Breast epithelium (tissue), 4 donors: Measurements from ENCODE around the gene NLRP4. TPM values are rescaled to one million over a fixed set of nuclear protein-coding genes. Genes with fewer than 3 reads are reported as not detected.

Experiments
- DNase-seq, 2 donors: peaks; one replicate each; pipeline ENCODE4 v3.0.0-alpha.2; 2019; ENCODE audit warnings: low spot score in 2 of 2
- H3K27ac ChIP-seq, 2 donors: fragments of 200-600 bp; sonication (generic) in 1 of 2; one replicate each; pipeline ENCODE4 v1.5.1; 2016 to 2019; ENCODE audit warnings: mild to moderate bottlenecking in 1 of 2
- H3K27me3 ChIP-seq, 2 donors: fragments of 200-600 bp; sonication (generic) in 1 of 2; one replicate each; pipeline versions ENCODE4 v1.5.1 to v1.6.0; 2017 to 2019; ENCODE audit warnings: control low read depth in 1 of 2, mild to moderate bottlenecking in 1 of 2
- H3K36me3 ChIP-seq: fragments of 200-600 bp; one replicate; pipeline ENCODE4 v1.5.1; 2019
- H3K4me1 ChIP-seq, 2 donors: fragments of 200-600 bp; sonication (generic); one replicate each; pipeline ENCODE4 v1.5.1; 2016 to 2019; ENCODE audit warnings: control low read depth in 1 of 2
- H3K4me3 ChIP-seq, 3 donors: fragments of 200-600 bp; sonication (generic); 1 replicate in 2 of 3; 2 replicates in 1 of 3; pipeline ENCODE4 v1.5.1; 2016 to 2019; ENCODE audit warnings: mild to moderate bottlenecking in 3 of 3, moderate library complexity in 2 of 3
- H3K9me3 ChIP-seq, 2 donors: fragments of 200-600 bp; sonication (generic) in 1 of 2; one replicate each; pipeline ENCODE4 v1.5.1; 2016 to 2019; ENCODE audit warnings: control low read depth in 1 of 2
- CTCF ChIP-seq, 3 donors: fragments of 450-650 bp; IDR thresholded peaks; one replicate each; pipeline ENCODE4 v1.5.1; 2016 to 2017; ENCODE audit warnings: antibody characterized with exemption in 3 of 3, mild to moderate bottlenecking in 3 of 3, moderate library complexity in 3 of 3
- POLR2A ChIP-seq: fragments of 450-650 bp; IDR thresholded peaks from one replicate; pipeline ENCODE4 v1.6.1; 2016; ENCODE audit warnings: antibody characterized with exemption, mild to moderate bottlenecking, moderate library complexity
- POLR2AphosphoS5 ChIP-seq, 3 donors: sonication (generic); formaldehyde crosslinking; IDR thresholded peaks; one replicate each; pipeline ENCODE4 v1.6.1; 2017; ENCODE audit warnings: antibody characterized with exemption in 3 of 3
- intact Hi-C: fragments of 100-400 bp; cut with DNase I; formaldehyde crosslinking; loops from one replicate; pipeline ENCODE4 v1.15.1; 2023; ENCODE audit warnings: low total_unique reads
- total RNA-seq, 3 donors: library from RNA; depleted of rRNA; stranded (reverse); fragments of >200 nt; gene quantifications; one replicate each; pipeline ENCODE4 v1.1.0, GENCODE V29; 2016

Gene NLRP4
- total RNA-seq, 3 donors from 2014 or later, result not detected

GRCh38 chr19:55930996-55931515 is 94.7 kb downstream of the NLRP4 start:
- no peaks in the 10 kb centered on the region for H3K36me3 ChIP-seq
- H3K4me1 ChIP-seq, result no peaks in the 10 kb centered on the region
- H3K27ac ChIP-seq, result no peak overlapping the region
- TF ChIP-seq CTCF (IDR thresholded peaks at IDR 0.05) (no peak), POLR2A (no peak), POLR2AphosphoS5 (IDR thresholded peaks at IDR 0.05) (no peak)
- no peaks in the 10 kb centered on the region for H3K27me3 ChIP-seq
- intact Hi-C loops, result no loop called here
- DNase-seq, result no peak
- H3K4me3 ChIP-seq, result no peak overlapping the region
- H3K9me3 ChIP-seq, result peaks cover 0 to 9% of the 10 kb centered on the region in 2 donors

Other genes starting within 250 kb of the NLRP4 start
- 1 to 10 TPM; 3.7 to 7.5 (median 6.1) TPM for gene FIZ1, start 237.0 kb upstream of the NLRP4 start, total RNA-seq
- 10 to 100 TPM; 22.3 to 25.6 (median 25.4) TPM for gene ZNF524, start 236.3 kb upstream of the NLRP4 start, total RNA-seq
- gene ZNF865, start 230.9 kb upstream of the NLRP4 start, total RNA-seq, result 1 to 10 TPM; 3.2 to 5.0 (median 3.9) TPM
- 1 to 10 TPM; 2.6 to 6.7 (median 4.9) TPM for gene ZNF784, start 212.0 kb upstream of the NLRP4 start, total RNA-seq
- gene ZNF580, start 195.5 kb upstream of the NLRP4 start, total RNA-seq, result 10 to 100 TPM; 21.0 to 24.3 (median 22.4) TPM
- gene ZNF581, start 192.9 kb upstream of the NLRP4 start, total RNA-seq, result 10 to 100 TPM; 10.7 to 16.8 (median 16.7) TPM
- gene CCDC106, start 188.3 kb upstream of the NLRP4 start, total RNA-seq, result 10 to 100 TPM in 2 of 3 donors, 1 to 10 TPM in 1; 7.9 to 10.5 (median 10.2) TPM
- gene U2AF2, start 181.5 kb upstream of the NLRP4 start, total RNA-seq, result 10 to 100 TPM; 82.5 to 93.4 (median 85.3) TPM
- gene EPN1, start 161.3 kb upstream of the NLRP4 start, total RNA-seq, result 10 to 100 TPM; 22.2 to 47.2 (median 27.5) TPM
- not detected for gene NLRP9, start 98.1 kb upstream of the NLRP4 start, total RNA-seq
- gene RFPL4A, start 77.4 kb upstream of the NLRP4 start, total RNA-seq, result not detected
- not detected for gene RFPL4AL1, start 67.4 kb upstream of the NLRP4 start, total RNA-seq
- under 1 TPM in 1 of 3 donors, not detected in 2; 0.33 TPM for gene NLRP11, start 4.5 kb upstream of the NLRP4 start, total RNA-seq
- gene NLRP13, start 95.8 kb downstream of the NLRP4 start, total RNA-seq, result under 1 TPM in 2 of 3 donors, not detected in 1; 0.33 to 0.73 TPM
- under 1 TPM in 2 of 3 donors, not detected in 1; 0.29 to 0.33 TPM for gene NLRP8, start 111.3 kb downstream of the NLRP4 start, total RNA-seq
- gene NLRP5, start 150.2 kb downstream of the NLRP4 start, total RNA-seq, result under 1 TPM in 2 of 3 donors, not detected in 1; 0.44 to 0.98 TPM